Peyer's patch (tissue), 4 donors: ENCODE results near the gene WWOX.

ENCODE experiments used
- CTCF ChIP-seq, 6 experiments: fragments of 450-650 bp in 4 of 6; fragments of 200-600 bp in 2 of 6; sonication (generic) in 1 of 6; IDR thresholded peaks; one replicate each; pipeline ENCODE4 v1.5.1; 2017 to 2019; ENCODE audit warnings: antibody characterized with exemption in 6 of 6, mild to moderate bottlenecking in 3 of 6, moderate library complexity in 1 of 6
- POLR2A ChIP-seq, 2 donors: fragments of 450-650 bp; IDR thresholded peaks; one replicate each; pipeline ENCODE4 v1.5.1; 2017; ENCODE audit warnings: antibody characterized with exemption in 2 of 2, mild to moderate bottlenecking in 2 of 2, moderate library complexity in 2 of 2

DNA sequence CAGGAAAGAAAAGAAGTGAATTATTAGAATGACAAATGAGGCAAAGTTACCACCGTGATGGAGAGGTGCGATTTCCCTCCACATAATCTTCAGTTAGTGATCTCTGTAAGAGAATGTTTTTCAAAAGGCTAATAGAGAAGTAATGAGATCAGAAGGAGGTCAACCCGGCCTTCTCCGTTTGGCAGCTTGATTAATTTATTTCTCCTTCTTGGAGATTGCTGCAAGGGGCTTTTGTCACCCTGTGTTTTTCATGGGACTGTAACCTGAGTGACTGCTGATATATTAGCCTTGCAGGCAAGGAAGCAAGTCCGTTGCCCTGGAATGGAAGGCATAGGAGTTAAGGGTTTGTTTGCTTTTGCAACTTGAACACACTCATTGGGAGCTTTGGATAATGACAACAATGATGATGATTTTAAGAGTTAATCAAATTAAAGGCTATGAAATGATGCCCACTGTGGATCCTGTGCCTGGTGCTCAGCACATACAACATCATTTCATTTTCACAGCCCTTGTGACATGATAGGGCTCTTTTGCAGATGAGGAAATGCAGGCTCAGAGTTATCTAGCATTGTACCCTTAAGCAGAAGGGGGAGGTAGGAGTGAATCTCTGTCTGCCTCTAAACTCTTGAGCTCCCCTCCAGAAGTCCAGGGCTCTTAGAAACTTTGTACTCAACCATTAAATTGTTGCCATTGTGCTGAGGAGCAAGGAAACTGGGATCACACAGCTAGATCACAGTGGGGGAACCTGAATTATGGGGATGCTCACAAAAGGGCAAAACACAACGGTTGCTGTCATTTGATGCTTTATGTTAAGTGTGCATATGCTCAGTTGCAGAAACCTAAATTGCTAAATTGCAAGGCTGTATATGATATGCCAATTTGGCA is 226.3 kb downstream of the WWOX start:
- TF ChIP-seq CTCF (IDR thresholded peaks at IDR 0.05) (no peak), POLR2A (IDR thresholded peaks at IDR 0.05) (no peak)
